A673 (cell line): ENCODE measurements around the gene MIPOL1.

Experiments
- CTCF ChIP-seq: fragments of 300-800, 200-600 bp; sonication (generic); conservative IDR thresholded peaks from 2 replicates; pipeline ENCODE4 v1.5.1; 2017; ENCODE audit warnings: low read depth, mild to moderate bottlenecking, antibody characterized with exemption, low read length, moderate library complexity, mixed read lengths
- EZH2 ChIP-seq: fragments of 200-600 bp; sonication (generic); IDR thresholded peaks from 2 replicates; pipeline ENCODE4 v1.6.1; 2017; ENCODE audit warnings: borderline replicate concordance, low read depth, mild to moderate bottlenecking, mixed read lengths, antibody characterized with exemption, low read length; ENCODE audit not compliant: poor library complexity, severe bottlenecking

DNA sequence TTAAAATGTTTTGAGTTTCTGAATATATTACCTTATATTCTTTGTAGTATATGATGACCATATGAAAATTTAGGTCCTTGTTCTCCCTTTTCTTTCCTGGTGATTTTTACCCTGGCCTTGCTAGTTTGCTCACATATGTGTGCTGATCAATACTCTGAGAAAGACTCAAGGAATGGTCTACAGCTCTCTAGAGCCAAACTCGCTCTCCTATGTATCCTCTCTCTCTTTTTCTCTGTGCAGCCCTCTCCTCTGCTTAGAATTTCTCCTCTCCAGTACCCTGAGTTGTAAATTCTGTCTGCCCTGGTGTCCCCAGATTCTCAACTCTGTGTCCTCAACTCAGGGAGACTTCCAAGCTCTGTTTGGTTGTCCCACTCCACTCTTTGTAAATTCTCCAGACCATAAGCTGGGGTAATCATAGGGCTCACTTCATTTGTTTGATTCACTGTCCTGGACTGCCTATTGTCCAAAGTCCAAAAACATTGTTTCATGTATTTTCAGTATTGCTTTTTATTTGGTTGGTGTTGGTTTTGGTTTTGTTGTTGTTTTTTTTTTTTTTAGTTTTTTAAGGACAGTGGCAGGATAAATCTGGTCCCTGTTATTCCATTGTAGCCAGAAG, 356.3 kb downstream of the MIPOL1 start:
- TF ChIP-seq EZH2 (no peak), CTCF (no peak)
